Naive thymus-derived CD4-positive, alpha-beta T cell (primary cell): ENCODE results near the gene SCN11A. TPM values are rescaled to one million over a fixed set of nuclear protein-coding genes. Genes with fewer than 3 reads are reported as not detected.

Source experiments
- ATAC-seq: fragments of 150-1000 bp; cut with Tn5 transposase; 2 replicates; pipeline ENCODE4 v1.10.0; 2021; ENCODE audit warnings: mild to moderate bottlenecking, moderate library complexity
- CTCF ChIA-PET: fragments of 350-600 bp; sonication (Branson Sonifier 250); formaldehyde crosslinking; loops from one replicate; lab custom pipeline; 2021; ENCODE audit warnings: antibody characterized with exemption; lab: Charles Lee
- POLR2A ChIA-PET: fragments of 350-600 bp; sonication (Branson Sonifier 250); formaldehyde crosslinking; loops from one replicate; lab custom pipeline; 2021; ENCODE audit warnings: antibody characterized with exemption, inconsistent platforms; lab: Charles Lee
- DNase-seq, 9 donors: peaks; one replicate each; pipeline versions ENCODE4 v3.0.0 to v3.0.0-alpha.2; 2020 to 2022; ENCODE audit warnings: mixed read lengths in 1 of 9
- H3K27ac ChIP-seq: one replicate; pipeline ENCODE4 v1.7.0; 2013; ENCODE audit warnings: mild to moderate bottlenecking, low read depth, low read length, moderate library complexity
- H3K27me3 ChIP-seq, 2 donors: one replicate each; pipeline ENCODE4 v1.7.0; 2013; ENCODE audit warnings: low read length in 2 of 2, mild to moderate bottlenecking in 2 of 2, moderate library complexity in 2 of 2; ENCODE audit not compliant: control insufficient read depth in 2 of 2, insufficient read depth in 2 of 2
- H3K36me3 ChIP-seq, 3 experiments: 1 replicate in 2 of 3; 2 replicates in 1 of 3; pipeline ENCODE4 v1.7.0; 2013; ENCODE audit warnings: low read length in 3 of 3, mild to moderate bottlenecking in 3 of 3, moderate library complexity in 1 of 3; ENCODE audit not compliant: insufficient read depth in 3 of 3, control insufficient read depth in 2 of 3
- H3K4me1 ChIP-seq, 2 donors: one replicate each; pipeline ENCODE4 v1.7.0; 2013; ENCODE audit warnings: low read length in 2 of 2, mild to moderate bottlenecking in 2 of 2, moderate library complexity in 1 of 2; ENCODE audit not compliant: control insufficient read depth in 2 of 2, insufficient read depth in 2 of 2
- H3K4me3 ChIP-seq: 2 replicates; pipeline ENCODE4 v1.7.0; 2013; ENCODE audit warnings: mild to moderate bottlenecking, low read length
- H3K9me3 ChIP-seq, 3 experiments: 1 replicate in 2 of 3; 2 replicates in 1 of 3; pipeline ENCODE4 v1.7.0; 2013; ENCODE audit warnings: low read length in 3 of 3; ENCODE audit not compliant: control insufficient read depth in 2 of 3
- H3K27ac Mint-ChIP-seq, 9 donors: one replicate each; pipeline ENCODE4 v1.8.0; 2020 to 2022; ENCODE audit warnings: mixed read lengths in 9 of 9, mild to moderate bottlenecking in 8 of 9, moderate library complexity in 5 of 9, inconsistent platforms in 2 of 9
- H3K27me3 Mint-ChIP-seq, 5 donors: one replicate each; pipeline ENCODE4 v1.8.0; 2021 to 2022; ENCODE audit warnings: mixed read lengths in 5 of 5, mild to moderate bottlenecking in 1 of 5
- H3K36me3 Mint-ChIP-seq, 5 donors: one replicate each; pipeline ENCODE4 v1.8.0; 2020 to 2022; ENCODE audit warnings: mixed read lengths in 5 of 5, mild to moderate bottlenecking in 3 of 5, inconsistent platforms in 1 of 5
- H3K4me1 Mint-ChIP-seq, 7 donors: one replicate each; pipeline ENCODE4 v1.8.0; 2020 to 2022; ENCODE audit warnings: mixed read lengths in 7 of 7, mild to moderate bottlenecking in 3 of 7, inconsistent platforms in 1 of 7
- H3K4me3 Mint-ChIP-seq, 10 donors: one replicate each; pipeline ENCODE4 v1.8.0; 2020 to 2022; ENCODE audit warnings: mild to moderate bottlenecking in 10 of 10, mixed read lengths in 10 of 10, moderate library complexity in 6 of 10, inconsistent platforms in 2 of 10
- H3K9me3 Mint-ChIP-seq, 11 donors: one replicate each; pipeline ENCODE4 v1.8.0; 2020 to 2022; ENCODE audit warnings: mixed read lengths in 11 of 11, mild to moderate bottlenecking in 4 of 11, inconsistent platforms in 1 of 11, moderate library complexity in 1 of 11
- intact Hi-C, 2 donors: fragments of 100-400 bp; cut with micrococcal nuclease; formaldehyde crosslinking; loops; one replicate each; pipeline ENCODE4 v1.15.1; 2023
- polyA plus RNA-seq, 2 donors: library from polyadenylated mRNA; unstranded; fragments of 300-500 nt; fragmentation: Illumina TruSeq; gene quantifications; one replicate each; pipeline ENCODE4 v1.2.3, GENCODE V29; 2021
- total RNA-seq, 6 experiments: library from RNA in 5 of 6; stranded (reverse) in 5 of 6; gene quantifications; 1 replicate in 5 of 6; 2 replicates in 1 of 6; pipeline ENCODE4 v1.2.3 and lab custom pipeline; 2021 to 2026

The SCN11A gene
- total and polyA plus RNA-seq, 7 experiments from 2014 or later: 0.07 to 0.32 (median 0.19) TPM; not detected in 2

DNA sequence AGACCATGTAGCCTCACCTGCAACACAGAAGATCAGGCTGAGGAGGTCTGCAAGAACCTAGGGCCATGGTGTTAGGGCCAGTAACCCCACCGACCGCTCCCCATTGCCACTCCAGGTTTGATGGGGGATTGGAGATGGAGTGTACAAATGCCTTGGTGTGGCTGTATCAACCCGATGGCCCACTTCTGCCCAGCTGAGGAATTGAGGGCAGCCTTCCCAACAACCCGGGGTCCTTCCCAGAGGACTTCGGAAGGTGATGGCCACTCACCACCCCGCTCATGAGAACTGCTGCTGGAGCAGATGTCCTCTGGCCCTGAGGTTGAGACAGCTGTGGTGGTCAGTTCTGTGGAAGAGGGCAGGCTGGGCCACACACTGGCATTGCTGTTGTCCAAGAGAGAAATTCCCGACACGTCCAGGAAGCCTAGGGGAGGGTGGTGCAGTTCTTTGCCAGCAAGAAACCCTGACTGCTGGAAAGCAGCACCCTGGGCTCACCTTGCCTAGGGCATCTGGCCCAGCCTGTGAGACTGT, 46.8 kb upstream of the SCN11A start:
- no peak overlapping the region for H3K4me3 Mint-ChIP-seq
- DNase-seq: no peak

DNA sequence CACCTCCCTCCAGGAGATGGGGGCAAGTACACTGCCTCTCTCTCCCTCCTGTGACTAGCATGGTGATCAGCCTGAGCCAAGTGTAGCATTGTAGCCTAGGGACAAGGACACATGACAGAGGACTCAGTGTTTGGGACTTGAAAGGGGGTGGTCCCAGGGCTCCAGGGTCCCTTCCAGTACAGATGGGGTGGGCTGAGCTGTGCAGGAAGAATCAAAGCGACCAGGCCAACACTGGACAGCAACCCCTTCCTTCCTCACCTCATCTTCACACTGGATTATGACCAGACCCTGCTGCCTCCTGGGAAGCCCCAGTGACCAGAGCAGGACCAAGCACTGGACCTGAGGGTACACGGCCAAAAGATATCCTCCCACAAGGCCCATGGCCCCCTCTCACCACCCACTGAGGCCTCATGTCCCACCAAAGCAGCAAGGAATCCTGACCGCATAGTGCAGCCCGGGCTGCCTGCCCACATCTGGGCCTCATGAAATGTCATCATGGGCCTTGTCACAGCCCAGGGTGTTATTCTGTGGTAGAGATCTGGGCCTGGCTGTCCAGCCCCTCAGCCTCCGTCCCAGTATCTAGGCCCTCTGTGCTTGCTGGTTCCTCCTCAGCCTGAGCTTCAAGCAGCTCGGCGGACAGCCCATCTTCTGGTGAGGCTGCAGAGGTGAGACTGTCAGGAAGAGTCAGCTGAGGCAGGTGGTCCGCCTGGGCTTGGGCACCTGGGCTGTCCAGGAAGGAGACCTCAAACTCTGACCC, 46.1 kb upstream of the SCN11A start:
- no peak for ATAC-seq
- H3K9me3 Mint-ChIP-seq: no peaks in the 10 kb centered on the region
- H3K27me3 Mint-ChIP-seq: no peaks in the 10 kb centered on the region
- Histone ChIP-seq H3K27ac (no peak overlapping the region), H3K27me3 (no peaks in the 10 kb centered on the region), H3K4me3 (no peak overlapping the region), H3K36me3 (peaks cover 0 to 78% (median 10%) of the 10 kb centered on the region in 3 experiments), H3K9me3 (no peaks in the 10 kb centered on the region), H3K4me1 (no peaks in the 10 kb centered on the region)
- CTCF ChIA-PET: interaction anchor here (2.3 kb wide), 1 partner anchor 194 kb away, joined by 10 read pairs; no protein-coding TSS in a partner anchor
- H3K4me1 Mint-ChIP-seq: peaks cover 6 to 18% (median 13%) of the 10 kb centered on the region in 7 donors
- peak overlapping the region in 5 of 9 donors; percentile 19 to 73 (median 60) for H3K27ac Mint-ChIP-seq
- no peak overlapping the region for H3K4me3 Mint-ChIP-seq
- POLR2A ChIA-PET: no interaction called here
- intact Hi-C loops: no loop called here
- H3K36me3 Mint-ChIP-seq: peaks cover 4 to 14% (median 8%) of the 10 kb centered on the region in 5 donors
- DNase-seq: no peak

More for the DNA sequence above, 46.8 kb upstream of the SCN11A start:
- ATAC-seq: no peak
- Mint-ChIP-seq H3K27me3 (no peaks in the 10 kb centered on the region), H3K9me3 (no peaks in the 10 kb centered on the region), H3K36me3 (peaks cover 4 to 14% (median 8%) of the 10 kb centered on the region in 5 donors), H3K27ac (peak overlapping the region in 1 of 9 donors; percentile 52), H3K4me1 (peaks cover 11 to 24% (median 20%) of the 10 kb centered on the region in 7 donors)
- no peaks in the 10 kb centered on the region for H3K9me3 ChIP-seq
- no peaks in the 10 kb centered on the region for H3K4me1 ChIP-seq
- no peak overlapping the region for H3K27ac ChIP-seq
- POLR2A ChIA-PET: no interaction called here
- CTCF ChIA-PET: interaction anchor here (2.3 kb wide), 1 partner anchor 193 kb away, joined by 10 read pairs; no protein-coding TSS in a partner anchor
- H3K36me3 ChIP-seq: peaks cover 0 to 72% (median 10%) of the 10 kb centered on the region in 3 experiments
- intact Hi-C loops: no loop called here
- H3K27me3 ChIP-seq: no peaks in the 10 kb centered on the region
- H3K4me3 ChIP-seq: no peak overlapping the region

GRCh38 chr3:39096775-39097174, 45.0 kb upstream of the SCN11A start:
- H3K9me3 Mint-ChIP-seq: no peaks in the 10 kb centered on the region
- H3K4me1 ChIP-seq: no peaks in the 10 kb centered on the region
- ChIA-PET POLR2A (no interaction called here), CTCF (interaction anchor here (2.3 kb wide), 1 partner anchor 195 kb away, joined by 10 read pairs; no protein-coding TSS in a partner anchor)
- peaks cover 4 to 18% (median 11%) of the 10 kb centered on the region in 5 donors for H3K36me3 Mint-ChIP-seq
- H3K27me3 ChIP-seq: no peaks in the 10 kb centered on the region
- DNase-seq (no peak), ATAC-seq (no peak)
- H3K4me1 Mint-ChIP-seq: peaks cover 0 to 9% (median 6%) of the 10 kb centered on the region in 7 donors
- H3K27ac ChIP-seq: no peak overlapping the region
- H3K9me3 ChIP-seq: no peaks in the 10 kb centered on the region
- H3K4me3 Mint-ChIP-seq: no peak overlapping the region
- intact Hi-C loops: no loop called here
- peaks cover 6 to 86% (median 10%) of the 10 kb centered on the region in 3 experiments for H3K36me3 ChIP-seq
- peak overlapping the region in 6 of 9 donors; percentile 24 to 75 (median 44) for H3K27ac Mint-ChIP-seq
- no peaks in the 10 kb centered on the region for H3K27me3 Mint-ChIP-seq
- H3K4me3 ChIP-seq: no peak overlapping the region

- H3K36me3 ChIP-seq: peaks cover 10 to 88% (median 13%) of the 10 kb centered on the region in 3 experiments
- intact Hi-C loops: no loop called here
- H3K9me3 ChIP-seq: no peaks in the 10 kb centered on the region
- H3K27ac ChIP-seq: no peak overlapping the region
- H3K4me3 ChIP-seq: no peak overlapping the region
- no peaks in the 10 kb centered on the region for H3K9me3 Mint-ChIP-seq
- POLR2A ChIA-PET: interaction anchor here (2.0 kb wide), 1 partner anchor 9 kb away, joined by 5 read pairs; no protein-coding TSS in a partner anchor
- DNase-seq (no peak), ATAC-seq (no peak)
- no peaks in the 10 kb centered on the region for H3K27me3 Mint-ChIP-seq
- no peaks in the 10 kb centered on the region for H3K4me1 ChIP-seq
- H3K4me1 Mint-ChIP-seq: peaks cover 0 to 2% (median 0%) of the 10 kb centered on the region in 7 donors
- CTCF ChIA-PET: interaction anchor here (0.7 kb wide), 1 partner anchor 41 kb away, joined by 3 read pairs; no protein-coding TSS in a partner anchor
- H3K27ac Mint-ChIP-seq: peak overlapping the region in 2 of 9 donors; percentile 26 to 34
- no peaks in the 10 kb centered on the region for H3K27me3 ChIP-seq
- no peak overlapping the region for H3K4me3 Mint-ChIP-seq
- peaks cover 4 to 18% (median 11%) of the 10 kb centered on the region in 5 donors for H3K36me3 Mint-ChIP-seq
These were observed 44.0 kb upstream of the SCN11A start for GRCh38 chr3:39095778-39096177.

DNA sequence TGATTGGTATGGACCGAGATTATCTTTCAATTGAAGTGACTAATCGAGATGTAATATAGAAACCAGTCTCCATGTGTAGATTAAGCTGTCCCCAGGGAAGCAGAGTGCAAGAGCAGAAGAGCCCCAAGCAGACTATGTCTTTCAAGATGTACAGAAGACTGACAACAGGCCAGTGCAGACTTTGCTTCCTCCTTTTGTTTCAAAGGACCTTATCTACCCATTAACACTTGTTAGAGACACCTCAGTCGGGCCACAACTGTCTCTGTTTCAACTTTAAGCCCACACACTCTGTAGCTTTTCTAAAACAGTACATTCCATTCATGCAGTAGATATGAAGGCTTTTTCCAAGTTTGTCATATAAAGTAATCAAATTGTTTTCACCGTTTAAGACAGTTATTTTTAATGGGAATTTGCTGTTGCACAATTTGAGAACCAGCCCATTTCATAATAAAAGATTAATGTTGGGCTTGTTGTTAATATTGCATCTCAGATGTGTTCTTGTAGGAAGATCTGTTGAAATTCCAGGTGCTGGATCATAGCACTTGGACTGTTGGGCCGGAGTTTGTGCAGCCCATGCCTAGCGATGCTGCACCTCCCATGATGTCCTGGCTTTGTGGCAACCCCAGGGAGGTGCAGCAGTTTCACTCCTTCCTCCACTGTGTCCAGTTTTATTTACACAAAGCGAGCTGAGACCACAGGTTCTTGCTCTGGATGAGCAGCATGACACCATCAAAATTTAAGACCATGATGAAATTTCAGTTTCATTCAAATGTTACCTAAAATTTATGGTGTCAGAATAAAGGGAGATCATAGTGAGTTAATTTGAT, 43.3 kb upstream of the SCN11A start:
- H3K4me1 ChIP-seq: no peaks in the 10 kb centered on the region
- ATAC-seq (no peak), DNase-seq (no peak)
- Mint-ChIP-seq H3K4me3 (no peak overlapping the region), H3K9me3 (no peaks in the 10 kb centered on the region), H3K27ac (peak overlapping the region in 3 of 9 donors; percentile 16 to 59 (median 34)), H3K36me3 (peaks cover 4 to 21% (median 16%) of the 10 kb centered on the region in 5 donors), H3K4me1 (peaks cover 0 to 2% (median 0%) of the 10 kb centered on the region in 7 donors), H3K27me3 (no peaks in the 10 kb centered on the region)
- ChIA-PET POLR2A (interaction anchor here (2.0 kb wide), 1 partner anchor 10 kb away, joined by 5 read pairs; no protein-coding TSS in a partner anchor), CTCF (no interaction called here)
- intact Hi-C loops: no loop called here
- no peaks in the 10 kb centered on the region for H3K27me3 ChIP-seq
- H3K36me3 ChIP-seq: peaks cover 10 to 85% (median 17%) of the 10 kb centered on the region in 3 experiments
- no peak overlapping the region for H3K27ac ChIP-seq
- no peaks in the 10 kb centered on the region for H3K9me3 ChIP-seq
- H3K4me3 ChIP-seq: no peak overlapping the region

GRCh38 chr3:39090922-39091321, 39.2 kb upstream of the SCN11A start:
- Histone ChIP-seq H3K36me3 (peaks cover 18 to 81% (median 24%) of the 10 kb centered on the region in 3 experiments), H3K9me3 (no peaks in the 10 kb centered on the region), H3K27ac (no peak overlapping the region), H3K27me3 (no peaks in the 10 kb centered on the region), H3K4me3 (no peak overlapping the region), H3K4me1 (no peaks in the 10 kb centered on the region)
- Mint-ChIP-seq H3K4me3 (no peak overlapping the region), H3K36me3 (peaks cover 20 to 37% (median 22%) of the 10 kb centered on the region in 5 donors), H3K27ac (peak overlapping the region in 1 of 9 donors; percentile 6), H3K27me3 (no peaks in the 10 kb centered on the region), H3K9me3 (no peaks in the 10 kb centered on the region), H3K4me1 (peaks cover 0 to 4% (median 0%) of the 10 kb centered on the region in 7 donors)
- ATAC-seq (no peak), DNase-seq (no peak)
- intact Hi-C loops: no loop called here
- ChIA-PET POLR2A (no interaction called here), CTCF (no interaction called here)
